ENCODE results near the gene GRIP1. TPM values are rescaled to one million over a fixed set of nuclear protein-coding genes. Genes with fewer than 3 reads are reported as not detected.

The GRIP1 gene
- total and polyA plus RNA-seq, 12 donors: 0.12 to 7.3 (median 1.9) TPM

DNA sequence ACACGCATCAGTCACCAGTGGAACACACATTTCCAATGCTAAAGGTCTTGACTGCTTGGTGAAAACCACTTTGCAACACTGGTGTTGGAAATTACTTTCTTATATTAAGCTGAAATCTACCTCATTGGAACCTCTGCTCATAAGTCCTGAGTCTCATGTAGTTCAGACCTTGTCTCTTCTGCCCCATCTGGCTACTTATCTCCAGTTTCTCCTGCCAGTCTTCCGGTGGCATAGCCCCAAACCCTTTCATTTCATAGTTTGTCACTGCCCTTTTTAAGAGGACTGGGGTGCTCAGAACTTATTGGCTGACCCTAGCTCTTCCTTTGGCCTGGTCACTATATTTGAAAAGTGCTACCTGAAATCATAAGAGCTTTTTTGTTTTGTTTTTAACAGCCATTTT, 332.9 kb downstream of the GRIP1 start:
- Histone ChIP-seq H3K27me3 (no peaks in the 10 kb centered on the region), H3K4me3 (no peak overlapping the region), H3K36me3 (peaks cover 0 to 68% (median 7%) of the 10 kb centered on the region in 9 donors), H3K27ac (no peak overlapping the region), H3K4me1 (no peaks in the 10 kb centered on the region), H3K9me3 (peaks cover 0 to 41% (median 11%) of the 10 kb centered on the region in 11 donors)
- DNase-seq (no peak), ATAC-seq (no peak)
- intact Hi-C loops (cut with DNase I): no loop called here
- TF ChIP-seq, protein P1, sequence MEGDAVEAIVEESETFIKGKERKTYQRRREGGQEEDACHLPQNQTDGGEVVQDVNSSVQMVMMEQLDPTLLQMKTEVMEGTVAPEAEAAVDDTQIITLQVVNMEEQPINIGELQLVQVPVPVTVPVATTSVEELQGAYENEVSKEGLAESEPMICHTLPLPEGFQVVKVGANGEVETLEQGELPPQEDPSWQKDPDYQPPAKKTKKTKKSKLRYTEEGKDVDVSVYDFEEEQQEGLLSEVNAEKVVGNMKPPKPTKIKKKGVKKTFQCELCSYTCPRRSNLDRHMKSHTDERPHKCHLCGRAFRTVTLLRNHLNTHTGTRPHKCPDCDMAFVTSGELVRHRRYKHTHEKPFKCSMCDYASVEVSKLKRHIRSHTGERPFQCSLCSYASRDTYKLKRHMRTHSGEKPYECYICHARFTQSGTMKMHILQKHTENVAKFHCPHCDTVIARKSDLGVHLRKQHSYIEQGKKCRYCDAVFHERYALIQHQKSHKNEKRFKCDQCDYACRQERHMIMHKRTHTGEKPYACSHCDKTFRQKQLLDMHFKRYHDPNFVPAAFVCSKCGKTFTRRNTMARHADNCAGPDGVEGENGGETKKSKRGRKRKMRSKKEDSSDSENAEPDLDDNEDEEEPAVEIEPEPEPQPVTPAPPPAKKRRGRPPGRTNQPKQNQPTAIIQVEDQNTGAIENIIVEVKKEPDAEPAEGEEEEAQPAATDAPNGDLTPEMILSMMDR (IDR thresholded peaks at IDR 0.05): no peak
- WGBS, 2 donors: 91 to 97% methylated on average over 2 of the region's 2 CpGs

DNA sequence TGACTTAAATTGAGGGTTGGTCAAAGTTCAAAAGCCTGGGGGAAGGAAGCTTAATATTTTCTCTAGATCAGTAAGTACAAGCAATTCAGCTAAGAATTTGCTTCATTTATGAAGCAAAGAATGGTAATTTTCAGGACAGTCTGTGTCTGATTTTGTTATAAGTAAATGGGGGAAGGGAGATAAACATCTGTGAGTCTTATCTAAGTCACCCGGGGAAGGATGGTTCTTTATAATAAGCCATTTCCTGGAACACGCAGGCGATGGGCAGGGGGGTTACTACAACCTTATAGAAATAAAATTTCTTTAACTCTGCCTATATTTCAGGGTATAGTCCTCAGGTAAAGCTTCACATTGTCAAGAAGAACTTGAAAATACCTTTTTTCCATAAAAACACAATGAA, 333.7 kb downstream of the GRIP1 start:
- H3K36me3 ChIP-seq: peaks cover 0 to 72% (median 8%) of the 10 kb centered on the region in 9 donors
- H3K27ac ChIP-seq: no peak overlapping the region

DNA sequence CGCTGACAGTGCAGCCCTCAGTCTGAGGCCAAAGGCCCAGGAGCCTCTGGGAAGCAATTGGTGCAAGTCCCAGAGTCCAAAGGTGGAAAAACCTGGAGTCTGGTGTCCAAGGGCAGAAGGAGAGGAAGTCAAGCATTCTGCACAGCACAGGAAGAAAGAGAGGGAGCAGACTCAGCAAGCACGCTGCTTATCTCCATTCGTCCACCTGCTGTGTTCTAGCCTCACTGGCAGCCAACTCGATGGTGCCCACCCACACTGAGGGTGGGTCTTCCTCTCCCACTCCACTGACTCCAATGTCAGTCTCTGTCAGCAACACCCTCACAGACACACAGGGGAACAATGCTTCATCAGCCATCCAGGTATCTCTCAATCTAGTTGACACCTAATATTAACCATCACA, 337.8 kb downstream of the GRIP1 start:
- ATAC-seq: no peak
- intact Hi-C loops (cut with DNase I): no loop called here
- no peak overlapping the region for H3K27ac ChIP-seq
- peaks cover 0 to 90% (median 19%) of the 10 kb centered on the region in 9 donors for H3K36me3 ChIP-seq
- H3K27me3 ChIP-seq: no peaks in the 10 kb centered on the region
- H3K4me3 ChIP-seq: no peak overlapping the region
- H3K9me3 ChIP-seq: peaks cover 0 to 57% (median 11%) of the 10 kb centered on the region in 11 donors
- DNase-seq: no peak
- 89 to 90% methylated on average over 4 of the region's 4 CpGs for WGBS, 2 donors
- no peaks in the 10 kb centered on the region for H3K4me1 ChIP-seq
- TF ChIP-seq, protein P1 (IDR thresholded peaks at IDR 0.05): no peak

More for the DNA sequence above, 333.7 kb downstream of the GRIP1 start:
- intact Hi-C loops (cut with DNase I): no loop called here
- no peak overlapping the region for H3K4me3 ChIP-seq
- peaks cover 0 to 48% (median 11%) of the 10 kb centered on the region in 11 donors for H3K9me3 ChIP-seq
- TF ChIP-seq, protein P1 (IDR thresholded peaks at IDR 0.05): no peak
- ATAC-seq: no peak
- H3K4me1 ChIP-seq: no peaks in the 10 kb centered on the region
- DNase-seq: no peak
- 63 to 71% methylated on average over 3 of the region's 3 CpGs for WGBS, 2 donors
- H3K27me3 ChIP-seq: no peaks in the 10 kb centered on the region

DNA sequence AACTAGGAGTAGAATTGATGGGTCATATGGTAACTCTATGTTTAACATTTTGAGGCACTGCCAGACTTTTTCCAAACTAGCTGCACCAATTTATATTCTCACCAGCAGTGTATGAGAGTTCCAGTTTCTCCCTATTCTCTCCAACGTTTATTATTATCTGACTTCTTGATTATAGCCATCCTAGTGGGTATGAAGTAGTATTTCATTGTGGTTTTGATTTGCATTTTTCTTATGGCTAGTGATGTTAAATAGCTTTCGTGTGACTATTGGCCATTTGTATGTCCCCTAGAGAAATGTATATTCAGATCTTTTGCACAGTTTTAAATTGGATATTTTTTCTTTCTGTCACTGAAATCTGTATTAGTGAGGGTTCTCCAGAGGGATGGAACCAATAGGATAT, 338.7 kb downstream of the GRIP1 start:
- no peaks in the 10 kb centered on the region for H3K27me3 ChIP-seq

More for the DNA sequence above, 338.7 kb downstream of the GRIP1 start:
- DNase-seq (no peak), ATAC-seq (no peak)
- TF ChIP-seq, protein P1 (IDR thresholded peaks at IDR 0.05): no peak
- H3K9me3 ChIP-seq: peaks cover 0 to 55% (median 11%) of the 10 kb centered on the region in 11 donors
- WGBS, 2 donors: 93% methylated on average over 2 of the region's 2 CpGs
- no peak overlapping the region for H3K27ac ChIP-seq
- H3K4me1 ChIP-seq: no peaks in the 10 kb centered on the region
- H3K36me3 ChIP-seq: peaks cover 0 to 87% (median 19%) of the 10 kb centered on the region in 9 donors
- intact Hi-C loops (cut with DNase I): no loop called here
- no peak overlapping the region for H3K4me3 ChIP-seq
